Smooth muscle cell (in vitro differentiated cells): ENCODE results near the gene JAKMIP3. TPM values are rescaled to one million over a fixed set of nuclear protein-coding genes. Genes with fewer than 3 reads are reported as not detected.

Source experiments
- DNase-seq: peaks from one replicate; lab custom pipeline; 2025; ENCODE audit not compliant: unreplicated experiment; lab: John Stamatoyannopoulos, UW
- H2AFZ ChIP-seq: fragments of 200-600 bp; sonication (generic); 2 replicates; pipeline ENCODE4 v1.6.0; 2016; ENCODE audit warnings: antibody characterized with exemption, low read depth, mild to moderate bottlenecking
- H3F3A ChIP-seq: fragments of 200-600 bp; sonication (generic); 2 replicates; pipeline ENCODE4 v1.6.0; 2017; ENCODE audit warnings: antibody characterized with exemption, low read depth
- H3K27ac ChIP-seq: fragments of 200-600 bp; sonication (generic); 2 replicates; pipeline ENCODE4 v1.5.1; 2016; ENCODE audit warnings: low read depth, mild to moderate bottlenecking
- H3K27me3 ChIP-seq: fragments of 200-600 bp; sonication (generic); 2 replicates; pipeline ENCODE4 v1.6.1; 2016; ENCODE audit warnings: low read depth, mild to moderate bottlenecking
- H3K36me3 ChIP-seq: fragments of 200-600 bp; sonication (generic); 2 replicates; pipeline ENCODE4 v1.5.1; 2016; ENCODE audit warnings: low read depth
- H3K4me1 ChIP-seq: fragments of 200-600 bp; sonication (generic); 2 replicates; pipeline ENCODE4 v1.5.1; 2016; ENCODE audit warnings: low read depth
- H3K4me2 ChIP-seq: fragments of 200-600 bp; sonication (generic); 2 replicates; pipeline ENCODE4 v1.6.0; 2016; ENCODE audit warnings: mild to moderate bottlenecking
- H3K4me3 ChIP-seq: fragments of 200-600 bp; sonication (generic); 2 replicates; pipeline ENCODE4 v1.5.1; 2016; ENCODE audit warnings: mild to moderate bottlenecking
- H3K79me2 ChIP-seq: fragments of 200-600 bp; sonication (generic); 2 replicates; pipeline ENCODE4 v1.6.0; 2016; ENCODE audit warnings: low read depth, mild to moderate bottlenecking
- H3K9ac ChIP-seq: fragments of 200-600 bp; sonication (generic); 2 replicates; pipeline ENCODE4 v1.6.0; 2016; ENCODE audit warnings: low read depth
- H3K9me3 ChIP-seq: fragments of 200-600 bp; sonication (generic); replicated peaks from 2 replicates; pipeline ENCODE4 v1.5.1; 2016; ENCODE audit warnings: low read depth
- H4K20me1 ChIP-seq: fragments of 200-600 bp; sonication (generic); 2 replicates; pipeline ENCODE4 v1.6.0; 2016; ENCODE audit warnings: low read depth
- WGBS: methylation state at CpG from one replicate; pipeline ENCODE4 v1.1.7; 2016; ENCODE audit warnings: low lambda C conversion rate; 5-methylcytosine and 5-hydroxymethylcytosine counted together
- polyA plus RNA-seq: library from polyadenylated mRNA; unstranded; fragments of >200 nt; fragmentation: Nextera tagmentation; extraction: Ambion mirVana; gene quantifications from 2 replicates; pipeline ENCODE4 v1.2.1, GENCODE V29; 2016
- total RNA-seq: library from RNA; depleted of rRNA; stranded (reverse); fragments of >200 nt; gene quantifications from 2 replicates; pipeline ENCODE4 v1.2.3, GENCODE V29; 2014
- TF ChIP-seq, protein P1 (sequence below): fragments of 200-600 bp; sonication (generic); IDR thresholded peaks from 2 replicates; pipeline ENCODE4 v1.5.1; 2017; ENCODE audit warnings: borderline replicate concordance, mild to moderate bottlenecking, antibody characterized with exemption; ENCODE audit not compliant: insufficient read depth, poor library complexity, severe bottlenecking

JAKMIP3 gene
- total and polyA plus RNA-seq, 2 experiments from 2014 or later, result 0.09 TPM; not detected in 1

- peaks cover 3% of the 10 kb centered on the region for H3K27me3 ChIP-seq
- no peaks in the 10 kb centered on the region for H4K20me1 ChIP-seq
- no peak overlapping the region for H3K4me2 ChIP-seq
- H3F3A ChIP-seq, result no peaks in the 10 kb centered on the region
- H3K27ac ChIP-seq, result no peak overlapping the region
- 88% methylated on average over 14 of the region's 14 CpGs for WGBS
- H2AFZ ChIP-seq, result no peak overlapping the region
- H3K36me3 ChIP-seq, result no peaks in the 10 kb centered on the region
- no peaks in the 10 kb centered on the region for H3K4me1 ChIP-seq
- H3K9ac ChIP-seq, result no peak overlapping the region
- TF ChIP-seq, protein P1, sequence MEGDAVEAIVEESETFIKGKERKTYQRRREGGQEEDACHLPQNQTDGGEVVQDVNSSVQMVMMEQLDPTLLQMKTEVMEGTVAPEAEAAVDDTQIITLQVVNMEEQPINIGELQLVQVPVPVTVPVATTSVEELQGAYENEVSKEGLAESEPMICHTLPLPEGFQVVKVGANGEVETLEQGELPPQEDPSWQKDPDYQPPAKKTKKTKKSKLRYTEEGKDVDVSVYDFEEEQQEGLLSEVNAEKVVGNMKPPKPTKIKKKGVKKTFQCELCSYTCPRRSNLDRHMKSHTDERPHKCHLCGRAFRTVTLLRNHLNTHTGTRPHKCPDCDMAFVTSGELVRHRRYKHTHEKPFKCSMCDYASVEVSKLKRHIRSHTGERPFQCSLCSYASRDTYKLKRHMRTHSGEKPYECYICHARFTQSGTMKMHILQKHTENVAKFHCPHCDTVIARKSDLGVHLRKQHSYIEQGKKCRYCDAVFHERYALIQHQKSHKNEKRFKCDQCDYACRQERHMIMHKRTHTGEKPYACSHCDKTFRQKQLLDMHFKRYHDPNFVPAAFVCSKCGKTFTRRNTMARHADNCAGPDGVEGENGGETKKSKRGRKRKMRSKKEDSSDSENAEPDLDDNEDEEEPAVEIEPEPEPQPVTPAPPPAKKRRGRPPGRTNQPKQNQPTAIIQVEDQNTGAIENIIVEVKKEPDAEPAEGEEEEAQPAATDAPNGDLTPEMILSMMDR, result no peak
- no peak overlapping the region for H3K4me3 ChIP-seq
- no peaks in the 10 kb centered on the region for H3K9me3 ChIP-seq
- no peaks in the 10 kb centered on the region for H3K79me2 ChIP-seq
- DNase-seq, result no peak
Measured at GRCh38 chr10:132105302-132105995, 39.7 kb downstream of the JAKMIP3 start.

- DNase-seq, result no peak
- H3K4me3 ChIP-seq, result no peak overlapping the region
- H3K4me1 ChIP-seq, result no peaks in the 10 kb centered on the region
- H3K36me3 ChIP-seq, result no peaks in the 10 kb centered on the region
- WGBS, result 83% methylated on average over 15 of the region's 15 CpGs
- TF ChIP-seq, protein P1, result no peak
- H3K9ac ChIP-seq, result no peak overlapping the region
- no peaks in the 10 kb centered on the region for H3K9me3 ChIP-seq
- H2AFZ ChIP-seq, result no peak overlapping the region
- H3K27me3 ChIP-seq, result no peaks in the 10 kb centered on the region
- no peaks in the 10 kb centered on the region for H3F3A ChIP-seq
- no peak overlapping the region for H3K4me2 ChIP-seq
- no peak overlapping the region for H3K27ac ChIP-seq
- H3K79me2 ChIP-seq, result no peaks in the 10 kb centered on the region
- H4K20me1 ChIP-seq, result no peaks in the 10 kb centered on the region
Measured at GRCh38 chr10:132106431-132106830, 40.7 kb downstream of the JAKMIP3 start.

GRCh38 chr10:132107186-132107948, 41.6 kb downstream of the JAKMIP3 start:
- H4K20me1 ChIP-seq, result no peaks in the 10 kb centered on the region
- TF ChIP-seq, protein P1, result no peak
- H3K4me3 ChIP-seq, result no peak overlapping the region
- H3K9me3 ChIP-seq, result no peaks in the 10 kb centered on the region
- H3K4me1 ChIP-seq, result no peaks in the 10 kb centered on the region
- no peak overlapping the region for H3K27ac ChIP-seq
- WGBS, result 91% methylated on average over 27 of the region's 27 CpGs
- H3K79me2 ChIP-seq, result no peaks in the 10 kb centered on the region
- H3F3A ChIP-seq, result no peaks in the 10 kb centered on the region
- no peak overlapping the region for H2AFZ ChIP-seq
- no peaks in the 10 kb centered on the region for H3K27me3 ChIP-seq
- no peak overlapping the region for H3K9ac ChIP-seq
- no peaks in the 10 kb centered on the region for H3K36me3 ChIP-seq
- no peak overlapping the region for H3K4me2 ChIP-seq
- DNase-seq, result no peak
